Measurements from ENCODE around the gene TCF7L2.

GRCh38 chr10:112999102-112999501, 49.1 kb downstream of the TCF7L2 start:
- TF ChIP-seq CTCF (conservative IDR thresholded peaks at IDR 0.05; ENCODE audit: low read length) (no peak), EZH2phosphoT487 (IDR thresholded peaks at IDR 0.05; ENCODE audit: borderline replicate concordance, low read depth, low read length) (no peak)
